A549 (cell line): ENCODE results near the gene LUZP1.

Experiments used
- CTCF ChIP-seq: fragments of >200 bp; sonication (Bioruptor Twin); formaldehyde crosslinking; IDR thresholded peaks from 3 replicates; pipeline ENCODE4 v1.5.1; 2016
- NFE2L2 ChIP-seq: fragments of 150-350 bp; conservative IDR thresholded peaks from 2 replicates; pipeline ENCODE4 v1.6.1; 2014; ENCODE audit warnings: low read length
- POLR2A ChIP-seq: IDR thresholded peaks from 2 replicates; pipeline ENCODE4 v1.6.1; 2012; ENCODE audit warnings: mild to moderate bottlenecking, low read length
- TF ChIP-seq, protein P1 (sequence below): IDR thresholded peaks from 2 replicates; pipeline ENCODE4 v1.6.1; 2012
- TF ChIP-seq, protein P2 (sequence below): fragments of 200-600 bp; sonication (generic); IDR thresholded peaks from 2 replicates; pipeline ENCODE4 v1.6.1; 2016; ENCODE audit warnings: antibody characterized with exemption, mild to moderate bottlenecking, moderate library complexity

- TF ChIP-seq POLR2A, result no peak
- TF ChIP-seq, protein P1, sequence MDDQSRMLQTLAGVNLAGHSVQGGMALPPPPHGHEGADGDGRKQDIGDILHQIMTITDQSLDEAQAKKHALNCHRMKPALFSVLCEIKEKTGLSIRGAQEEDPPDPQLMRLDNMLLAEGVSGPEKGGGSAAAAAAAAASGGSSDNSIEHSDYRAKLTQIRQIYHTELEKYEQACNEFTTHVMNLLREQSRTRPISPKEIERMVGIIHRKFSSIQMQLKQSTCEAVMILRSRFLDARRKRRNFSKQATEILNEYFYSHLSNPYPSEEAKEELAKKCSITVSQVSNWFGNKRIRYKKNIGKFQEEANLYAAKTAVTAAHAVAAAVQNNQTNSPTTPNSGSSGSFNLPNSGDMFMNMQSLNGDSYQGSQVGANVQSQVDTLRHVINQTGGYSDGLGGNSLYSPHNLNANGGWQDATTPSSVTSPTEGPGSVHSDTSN, result no peak
- TF ChIP-seq NFE2L2, result no peak
- no peak for TF ChIP-seq CTCF
- TF ChIP-seq, protein P2, sequence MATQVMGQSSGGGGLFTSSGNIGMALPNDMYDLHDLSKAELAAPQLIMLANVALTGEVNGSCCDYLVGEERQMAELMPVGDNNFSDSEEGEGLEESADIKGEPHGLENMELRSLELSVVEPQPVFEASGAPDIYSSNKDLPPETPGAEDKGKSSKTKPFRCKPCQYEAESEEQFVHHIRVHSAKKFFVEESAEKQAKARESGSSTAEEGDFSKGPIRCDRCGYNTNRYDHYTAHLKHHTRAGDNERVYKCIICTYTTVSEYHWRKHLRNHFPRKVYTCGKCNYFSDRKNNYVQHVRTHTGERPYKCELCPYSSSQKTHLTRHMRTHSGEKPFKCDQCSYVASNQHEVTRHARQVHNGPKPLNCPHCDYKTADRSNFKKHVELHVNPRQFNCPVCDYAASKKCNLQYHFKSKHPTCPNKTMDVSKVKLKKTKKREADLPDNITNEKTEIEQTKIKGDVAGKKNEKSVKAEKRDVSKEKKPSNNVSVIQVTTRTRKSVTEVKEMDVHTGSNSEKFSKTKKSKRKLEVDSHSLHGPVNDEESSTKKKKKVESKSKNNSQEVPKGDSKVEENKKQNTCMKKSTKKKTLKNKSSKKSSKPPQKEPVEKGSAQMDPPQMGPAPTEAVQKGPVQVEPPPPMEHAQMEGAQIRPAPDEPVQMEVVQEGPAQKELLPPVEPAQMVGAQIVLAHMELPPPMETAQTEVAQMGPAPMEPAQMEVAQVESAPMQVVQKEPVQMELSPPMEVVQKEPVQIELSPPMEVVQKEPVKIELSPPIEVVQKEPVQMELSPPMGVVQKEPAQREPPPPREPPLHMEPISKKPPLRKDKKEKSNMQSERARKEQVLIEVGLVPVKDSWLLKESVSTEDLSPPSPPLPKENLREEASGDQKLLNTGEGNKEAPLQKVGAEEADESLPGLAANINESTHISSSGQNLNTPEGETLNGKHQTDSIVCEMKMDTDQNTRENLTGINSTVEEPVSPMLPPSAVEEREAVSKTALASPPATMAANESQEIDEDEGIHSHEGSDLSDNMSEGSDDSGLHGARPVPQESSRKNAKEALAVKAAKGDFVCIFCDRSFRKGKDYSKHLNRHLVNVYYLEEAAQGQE, result no peak
Measured at GRCh38 chr1:23092447-23092846, 76.2 kb downstream of the LUZP1 start.
